ENCODE results near the gene CAMTA1.

- TF ChIP-seq CTCF (IDR thresholded peaks at IDR 0.05) (no peak), SIN3A (IDR thresholded peaks at IDR 0.05; ENCODE audit: borderline replicate concordance, insufficient read depth, low read depth, low read length) (no peak), REST (IDR thresholded peaks at IDR 0.05; ENCODE audit: insufficient read depth in 1 of 2, low read depth in 2 of 2, low read length in 1 of 2) (no peak)
Observed at GRCh38 chr1:7208647-7209180, 423.5 kb downstream of the CAMTA1 start.
